HT1080 (cell line): ENCODE data around the gene NOC4L. TPM values are rescaled to one million over a fixed set of nuclear protein-coding genes. Genes with fewer than 3 reads are reported as not detected.
A peak's percentile ranks its signal among the peaks of the same experiment; 100 is the strongest.
"Not testable (repeated sequence)": the region's sequence is repeated elsewhere in the genome, so short reads cannot be mapped to it uniquely, and the experiment has no call there.

Source experiments
- DNase-seq: peaks from one replicate; pipeline ENCODE4 v3.0.0-alpha.2; 2015; ENCODE audit warnings: low read depth
- total RNA-seq: library from RNA; depleted of rRNA; stranded (reverse); fragments of >200 nt; shearing (Covaris generic); gene quantifications from 2 replicates; pipeline ENCODE4 v1.2.3, GENCODE V29; 2014

The NOC4L gene
- total RNA-seq, 1 experiment from 2014 or later = 37.5 TPM

DNA sequence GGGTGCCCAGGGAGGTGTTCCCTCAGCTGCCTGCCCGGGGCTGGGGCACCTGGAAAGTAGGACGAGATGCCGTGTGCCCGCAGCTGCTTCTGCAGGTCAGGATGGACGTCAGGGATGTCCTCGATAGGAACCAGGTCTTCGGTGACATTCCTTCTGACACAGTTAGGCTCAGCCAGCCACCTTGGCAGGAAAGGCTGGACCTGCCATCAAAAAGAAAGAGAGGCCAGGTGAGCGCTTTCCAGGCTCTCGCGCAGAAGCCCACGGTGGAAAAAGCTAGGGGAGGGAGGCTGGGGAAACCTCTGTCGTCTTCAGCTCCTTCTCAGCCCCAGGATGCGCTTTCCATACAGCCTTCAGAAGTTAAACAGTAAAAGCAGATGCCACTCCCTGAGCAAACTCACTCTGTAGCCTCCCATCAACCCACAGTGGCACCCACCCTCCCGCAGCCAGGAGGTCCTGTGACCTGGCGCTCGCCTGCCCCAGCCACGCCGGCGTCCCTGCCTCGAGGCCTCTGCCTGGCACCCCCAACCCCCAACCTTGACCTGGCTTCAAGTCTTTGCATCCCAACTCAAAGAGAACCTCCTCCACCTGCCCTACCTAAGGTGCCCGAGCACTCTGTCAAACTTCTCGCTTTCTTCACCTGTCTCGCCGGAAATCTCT is 1.4 kb upstream of the NOC4L start:
- DNase-seq = no peak

- DNase-seq = no peak
Observed at GRCh38 chr12:132143336-132144071, 753 bp upstream of the NOC4L start.

DNA sequence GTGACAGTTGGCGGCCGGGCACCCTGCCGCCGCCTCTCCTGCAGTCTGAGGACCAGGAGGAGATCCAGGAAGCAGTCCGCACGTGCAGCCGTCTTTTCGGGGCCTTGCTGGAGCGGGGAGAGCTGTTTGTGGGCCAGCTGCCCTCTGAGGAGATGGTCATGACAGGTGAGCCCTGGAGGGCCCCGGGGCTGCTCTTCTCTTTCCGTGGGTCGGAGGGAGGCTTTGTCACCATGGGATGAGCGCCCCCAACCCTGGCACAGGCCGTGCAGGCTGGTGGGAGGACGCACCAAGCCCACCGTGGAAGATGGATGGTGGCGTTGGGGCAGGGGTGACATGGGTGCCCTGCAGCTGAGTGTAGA is 532 bp downstream of the NOC4L start:
- no peak for DNase-seq

GRCh38 chr12:132145334-132145733 is 1.1 kb downstream of the NOC4L start:
- DNase-seq = no peak

GRCh38 chr12:132146098-132146497 is 1.8 kb downstream of the NOC4L start:
- no peak for DNase-seq

DNA sequence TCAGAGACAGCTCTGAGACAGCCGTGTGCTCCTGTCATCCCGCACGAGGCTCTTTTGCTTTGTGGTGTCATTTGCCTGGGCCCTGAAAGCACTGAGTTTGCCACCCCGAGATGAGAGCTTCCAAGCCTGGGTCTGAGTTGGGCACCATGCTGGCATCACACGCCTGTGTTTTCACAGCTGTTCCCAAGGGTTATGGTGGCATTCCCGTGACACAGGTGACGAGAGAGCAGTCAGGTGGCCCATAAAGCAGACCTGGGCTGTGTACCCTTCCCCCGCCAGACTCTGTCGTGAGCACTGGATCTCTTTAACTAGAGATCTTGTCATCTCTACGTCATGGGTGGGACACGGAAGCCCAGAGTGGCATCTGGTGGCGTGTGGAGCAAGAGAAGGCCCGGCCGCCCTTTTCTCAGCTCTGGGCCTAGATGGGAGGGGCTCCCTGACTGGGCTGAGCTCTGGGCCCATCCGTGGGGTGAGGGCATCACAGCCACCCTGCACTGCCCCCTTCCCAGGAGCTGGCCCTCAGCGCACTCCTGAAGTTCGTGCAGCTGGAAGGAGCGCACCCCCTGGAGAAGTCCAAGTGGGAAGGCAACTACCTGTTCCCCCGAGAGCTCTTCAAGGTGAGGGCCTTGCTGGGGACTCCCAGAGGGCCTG is 2.6 kb downstream of the NOC4L start:
- DNase-seq = no peak

GRCh38 chr12:132147423-132148367 is 3.4 kb downstream of the NOC4L start:
- DNase-seq = no peak

- DNase-seq = no peak
Observed at GRCh38 chr12:132148368-132149045, 4.2 kb downstream of the NOC4L start.

- DNase-seq = not testable (repeated sequence)
Observed at GRCh38 chr12:132149526-132149925, 5.3 kb downstream of the NOC4L start.

DNA sequence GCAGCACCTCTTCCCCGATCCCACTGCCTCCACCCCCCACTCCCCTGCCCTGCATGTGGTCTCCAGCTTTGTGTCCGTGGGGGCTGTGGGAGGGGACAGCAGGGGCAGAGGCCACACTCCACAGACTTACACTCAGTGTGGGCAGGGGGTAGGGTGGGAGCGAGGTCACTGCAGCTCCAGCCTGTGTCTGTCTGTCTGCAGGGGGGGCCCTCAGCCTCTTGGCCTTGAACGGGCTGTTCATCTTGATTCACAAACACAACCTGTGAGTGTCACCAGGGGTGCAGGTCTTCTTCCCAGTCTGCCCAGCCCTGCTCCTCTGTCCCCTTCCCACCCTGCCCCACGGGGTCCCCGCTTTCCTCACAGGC is 6.5 kb downstream of the NOC4L start:
- no peak for DNase-seq

- no peak for DNase-seq
Observed at GRCh38 chr12:132151145-132151765, 7.0 kb downstream of the NOC4L start.

- no peak for DNase-seq
Observed at GRCh38 chr12:132151766-132152410, 7.6 kb downstream of the NOC4L start.

DNA sequence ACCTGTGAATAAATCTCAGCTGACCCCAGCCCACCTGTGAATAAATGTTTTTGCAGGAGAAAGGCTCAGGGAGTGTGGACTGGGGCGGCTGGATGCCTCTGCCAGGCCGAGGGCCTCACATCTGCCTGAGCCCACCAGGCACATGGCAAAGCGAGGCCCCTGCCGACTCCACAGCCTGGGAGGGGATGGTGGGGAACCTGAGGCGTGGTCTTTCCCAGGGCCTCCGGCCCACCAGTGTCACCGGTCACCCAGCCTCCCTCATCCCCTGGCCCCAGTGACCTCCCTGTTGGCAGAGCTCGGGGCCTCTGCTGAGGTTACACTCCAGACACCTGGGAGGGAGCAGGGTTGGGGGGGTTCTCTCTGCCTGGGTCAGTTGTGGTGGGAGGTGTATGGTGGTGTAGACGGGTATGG is 8.2 kb downstream of the NOC4L start:
- DNase-seq = no peak

DNA sequence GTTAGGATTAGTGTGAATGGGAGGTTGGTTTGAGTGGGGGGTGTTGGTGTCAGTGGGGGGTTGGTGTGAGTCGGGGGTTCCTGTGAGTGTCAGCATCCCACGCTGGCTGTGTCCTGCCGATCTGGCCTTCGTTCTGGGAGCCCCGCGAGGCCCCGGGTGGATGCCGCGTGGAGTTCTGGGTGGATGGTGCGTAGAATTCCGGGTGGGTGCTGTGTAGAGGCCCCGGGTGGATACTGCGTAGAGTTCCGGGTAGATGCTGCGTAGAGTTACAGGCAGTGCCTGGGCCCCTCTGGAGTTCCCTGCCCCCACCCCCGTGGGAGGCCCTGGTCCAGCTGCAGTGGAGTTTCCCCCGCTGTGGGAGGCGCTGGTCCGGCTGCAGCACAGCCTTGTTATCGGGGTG is 8.7 kb downstream of the NOC4L start:
- no peak for DNase-seq

DNA sequence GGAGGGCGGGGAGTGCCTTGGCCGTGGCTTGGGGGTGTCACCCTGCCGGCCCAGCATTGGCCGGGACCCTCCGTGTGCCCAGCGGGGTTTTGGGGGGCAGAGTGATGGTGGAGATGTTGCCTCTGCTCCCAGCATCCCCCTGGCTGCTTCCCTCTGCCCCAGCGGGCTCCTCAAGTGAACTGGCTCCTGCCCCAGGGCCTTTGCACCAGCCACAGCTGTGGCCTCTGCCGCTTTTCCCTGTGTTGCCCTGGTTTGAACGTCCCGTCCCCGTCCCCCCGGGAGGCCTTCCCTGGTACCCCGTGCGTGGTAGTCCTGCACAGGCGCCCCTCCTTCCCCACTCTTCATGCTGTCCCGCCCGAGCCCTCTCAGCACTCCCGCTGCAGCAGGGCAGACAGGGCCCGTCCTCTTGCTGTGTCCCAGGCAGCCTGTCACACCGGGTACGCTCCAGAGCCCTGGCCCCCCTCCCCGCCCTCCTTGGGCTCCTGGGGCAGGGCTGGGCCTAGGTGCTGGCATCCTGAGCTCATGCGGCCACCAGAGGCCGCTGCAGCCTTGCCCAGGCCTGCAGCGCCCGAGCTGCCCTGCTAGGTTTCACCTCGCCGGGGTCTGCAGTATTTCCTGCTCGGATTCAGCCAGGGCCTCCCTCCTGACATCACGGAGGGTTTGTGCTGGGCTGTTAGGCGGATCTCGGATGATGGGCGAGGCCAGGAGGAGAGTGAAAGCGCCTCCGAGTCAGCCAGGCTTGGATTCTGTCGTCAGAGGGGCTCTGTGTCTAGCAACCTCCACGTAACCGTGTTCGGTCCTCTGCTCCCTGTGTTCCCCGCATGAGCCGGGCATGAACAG is 9.5 kb downstream of the NOC4L start:
- DNase-seq = peak; percentile 52

DNA sequence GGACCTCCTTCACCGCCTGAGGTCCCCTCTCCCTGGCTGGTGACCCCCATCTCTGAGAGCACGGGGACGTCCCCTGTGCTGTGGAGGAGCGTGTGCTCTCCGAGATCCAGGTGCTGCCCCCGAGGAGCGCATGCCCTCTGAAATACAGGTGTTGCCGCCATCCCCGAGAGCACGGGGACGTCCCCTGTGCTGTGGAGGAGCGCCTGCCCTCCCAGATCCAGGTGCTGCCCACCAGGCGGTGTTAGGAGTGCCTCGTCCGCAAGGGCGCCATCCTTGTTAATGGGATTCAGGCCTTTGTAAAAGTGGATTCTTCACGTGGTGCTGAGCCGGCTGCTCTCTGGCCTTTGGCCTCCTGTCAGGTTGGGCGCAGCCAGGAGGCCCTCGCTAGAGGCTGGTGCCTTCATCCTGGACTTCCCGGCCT is 10.1 kb downstream of the NOC4L start:
- no peak for DNase-seq

- DNase-seq = no peak
Observed at GRCh38 chr12:132154941-132155770, 10.9 kb downstream of the NOC4L start.
